DMS153 (cell line): Measurements from ENCODE around the gene RNASEH2A.

Source experiments
- DNase-seq: peaks from one replicate; lab custom pipeline; 2025; lab: John Stamatoyannopoulos, UW

RNASEH2A gene

DNA sequence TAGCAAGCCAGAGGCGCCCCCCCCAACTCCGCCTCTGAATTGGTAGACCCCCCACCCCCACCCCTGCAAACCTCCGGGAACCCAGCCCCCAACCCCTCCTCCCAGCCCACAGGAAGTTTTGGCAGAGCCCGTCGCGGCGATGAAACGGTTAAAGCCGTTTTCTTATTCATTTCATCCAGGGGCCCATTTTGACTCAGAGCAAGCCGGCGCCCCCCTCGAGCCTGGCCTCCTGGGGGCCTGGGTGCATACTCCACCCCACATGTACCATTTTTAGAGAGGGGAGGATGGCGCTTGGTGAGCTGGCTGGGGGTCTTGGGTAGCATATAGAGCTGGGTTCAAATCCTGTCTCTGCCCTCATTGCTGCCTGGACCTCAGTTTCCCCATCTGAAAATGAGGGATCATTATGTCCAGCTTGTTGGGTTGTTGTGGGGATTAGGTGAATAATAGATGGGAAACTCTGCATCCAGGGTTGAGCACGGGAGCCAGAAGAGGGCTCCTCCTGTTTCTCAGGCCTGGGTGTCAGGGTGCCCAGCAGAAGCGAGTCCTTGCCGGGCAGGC, 23.0 kb upstream of the RNASEH2A start:
- no peak for DNase-seq

GRCh38 chr19:12783849-12784393, 22.5 kb upstream of the RNASEH2A start:
- no peak for DNase-seq

DNA sequence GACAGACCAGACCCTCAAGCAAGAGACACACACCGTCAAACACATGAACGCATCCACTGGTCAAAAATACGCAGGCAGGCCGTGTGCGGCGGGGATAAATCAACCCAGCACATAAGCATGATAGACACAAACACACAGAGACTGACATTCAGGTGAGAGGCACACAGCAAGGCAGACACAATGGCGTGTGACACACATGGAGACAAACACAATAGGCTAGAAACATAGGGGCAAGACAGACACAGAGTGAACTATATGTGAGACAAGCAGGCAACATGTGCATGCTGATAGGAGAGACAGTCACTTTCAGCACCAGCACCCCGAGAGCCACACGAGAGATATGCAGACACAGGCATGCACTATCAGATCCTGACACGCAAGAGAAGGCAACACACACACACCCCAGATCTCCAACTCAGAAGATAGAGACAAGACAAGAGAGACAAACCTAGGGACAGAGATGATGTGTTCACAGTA, 22.0 kb upstream of the RNASEH2A start:
- no peak for DNase-seq

- no peak for DNase-seq
These were observed 21.4 kb upstream of the RNASEH2A start for GRCh38 chr19:12784871-12785430.

- DNase-seq: no peak
These were observed 20.9 kb upstream of the RNASEH2A start for GRCh38 chr19:12785431-12786031.

DNA sequence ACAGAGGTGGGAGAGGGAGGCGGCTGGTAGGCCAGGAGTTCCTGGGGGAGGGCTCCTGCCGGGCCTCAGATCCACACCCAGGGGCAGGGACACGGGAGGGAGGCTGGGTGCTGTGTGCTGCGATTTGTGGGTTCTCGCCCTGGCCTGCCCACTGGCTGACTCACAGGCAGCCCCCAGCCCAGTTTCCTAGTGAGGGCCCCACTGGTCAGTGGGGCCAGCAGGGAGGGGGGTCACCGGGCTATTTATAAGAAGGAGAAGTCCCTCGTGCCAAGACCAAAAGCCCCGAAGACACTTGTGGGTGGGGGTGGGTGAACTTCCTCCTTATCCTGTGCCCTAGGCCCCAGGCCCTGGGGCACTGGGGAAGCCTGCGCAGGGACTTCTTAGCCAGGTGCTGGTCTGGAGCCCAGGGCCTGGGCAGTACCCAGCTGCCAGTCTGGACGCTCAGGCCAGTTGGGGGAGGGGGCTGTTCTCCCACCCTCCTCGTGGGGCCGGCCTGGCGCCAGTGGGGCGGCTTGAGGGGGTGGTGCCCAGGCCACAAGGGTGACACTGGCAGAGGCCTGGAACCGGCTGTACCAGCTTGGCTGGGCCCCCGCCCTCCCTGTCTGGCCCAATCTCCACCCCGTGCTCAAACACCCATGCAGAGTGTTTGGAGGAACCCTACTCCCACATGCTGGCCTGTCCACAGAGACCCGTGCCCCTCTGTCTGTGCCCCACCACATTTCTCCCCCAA, 20.1 kb upstream of the RNASEH2A start:
- no peak for DNase-seq

DNA sequence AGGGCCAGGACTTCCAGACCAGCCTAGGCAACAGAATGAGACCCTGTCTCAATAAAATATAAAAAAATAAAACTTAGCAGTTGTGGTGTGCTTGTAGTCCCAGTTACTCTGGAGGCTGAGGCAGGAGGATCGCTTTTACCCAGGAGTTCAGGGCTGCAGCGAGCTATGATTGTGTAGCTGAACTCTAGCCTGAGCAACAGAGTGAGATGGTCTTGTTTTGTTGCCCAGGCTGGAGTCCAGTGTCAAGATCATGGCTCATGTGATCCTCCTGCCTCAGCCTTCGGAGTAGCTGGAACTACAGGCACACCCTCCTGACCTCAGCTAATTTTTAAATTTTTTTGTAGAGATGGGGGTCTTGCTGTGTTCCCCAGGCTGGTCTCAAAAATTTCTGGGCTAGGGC, 19.4 kb upstream of the RNASEH2A start:
- DNase-seq: no peak

DNA sequence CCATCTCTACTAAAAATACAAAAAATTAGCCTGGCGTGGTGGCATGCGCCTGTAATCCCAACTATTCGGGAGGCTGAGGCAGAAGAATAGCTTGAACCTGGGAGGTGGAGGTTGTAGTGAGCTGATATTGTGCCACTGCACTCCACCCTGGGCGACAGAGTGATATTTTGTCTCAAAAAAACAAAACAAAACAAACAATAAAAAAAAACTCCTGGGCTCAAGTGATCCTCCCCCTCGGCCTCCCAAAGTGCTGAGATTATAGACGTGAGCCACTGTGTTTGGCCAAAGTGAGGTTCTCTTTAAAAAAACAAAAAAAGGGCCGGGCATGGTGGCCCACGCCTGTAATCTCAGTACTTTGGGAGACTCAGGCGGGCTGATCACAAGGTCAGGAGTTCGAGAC, 18.9 kb upstream of the RNASEH2A start:
- DNase-seq: no peak

- DNase-seq: no peak
These were observed 18.2 kb upstream of the RNASEH2A start for GRCh38 chr19:12788042-12788681.

DNA sequence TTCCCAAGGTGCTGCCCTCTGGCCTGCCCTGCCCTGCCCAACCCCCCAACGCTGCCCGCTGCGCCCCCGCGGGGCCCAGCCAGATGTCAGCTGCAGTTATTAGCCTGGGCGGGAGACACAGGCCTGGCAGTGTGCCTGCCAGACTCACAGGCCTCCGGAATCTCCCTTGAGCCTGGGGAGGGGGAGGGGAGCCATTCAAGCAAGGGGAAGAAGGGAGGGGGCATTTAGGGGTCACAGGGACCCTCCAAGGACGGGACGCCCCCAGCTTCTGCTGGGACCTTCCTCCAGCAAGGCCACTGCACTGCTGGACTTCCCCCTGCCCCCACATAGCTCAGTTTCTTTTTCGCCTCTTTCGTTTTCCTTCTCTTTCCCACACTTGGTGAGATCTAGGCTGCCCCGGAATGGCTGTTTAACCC, 17.7 kb upstream of the RNASEH2A start:
- DNase-seq: peak; percentile 43

- no peak for DNase-seq
These were observed 17.1 kb upstream of the RNASEH2A start for GRCh38 chr19:12789098-12789903.

- DNase-seq: peak; percentile 95
These were observed 16.3 kb upstream of the RNASEH2A start for GRCh38 chr19:12789904-12790619.

DNA sequence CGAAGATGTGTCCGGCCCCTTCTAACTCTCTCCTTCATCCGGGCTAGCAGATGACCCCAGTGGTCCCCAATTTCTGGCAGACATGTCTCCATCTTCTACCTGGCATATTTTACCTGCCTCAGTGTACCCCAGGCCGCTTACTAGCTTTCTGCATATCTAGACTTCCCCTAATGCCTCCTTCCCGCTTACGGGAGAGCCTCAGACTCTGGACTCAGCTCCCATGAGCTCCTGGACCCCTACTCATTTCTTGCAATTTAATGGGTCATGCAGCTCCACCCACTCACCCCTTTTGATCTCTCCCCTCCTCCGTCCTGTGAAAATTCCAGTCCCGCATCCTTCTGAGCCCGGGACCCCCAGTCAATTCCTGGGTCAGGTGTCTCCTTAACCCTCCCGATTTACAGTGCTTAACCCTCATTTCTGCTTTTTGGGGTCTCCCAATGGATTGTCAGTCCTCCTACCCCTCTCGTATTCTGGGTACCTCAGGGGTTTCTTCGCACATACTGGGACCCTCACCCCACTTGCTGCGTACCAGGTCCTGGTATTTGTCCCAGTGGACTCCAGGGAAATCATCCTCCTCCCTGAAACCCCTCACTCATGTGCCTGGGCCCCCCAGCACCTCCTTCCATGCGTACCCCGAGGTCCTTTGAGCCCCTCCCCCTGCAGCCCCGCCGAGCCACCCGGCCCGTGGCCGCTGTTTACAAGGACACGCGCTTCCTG, 15.6 kb upstream of the RNASEH2A start:
- no peak for DNase-seq

GRCh38 chr19:12791345-12792050, 14.9 kb upstream of the RNASEH2A start, which contains the start of gene JUNB:
Gene JUNB, plus strand, starts transcription at chr19:12791486. Its CDS starts 286 bp downstream, at chr19:12791772.
- DNase-seq: peak; percentile 91

- peak; percentile 61 for DNase-seq
These were observed 14.1 kb upstream of the RNASEH2A start for GRCh38 chr19:12792051-12792852.

GRCh38 chr19:12792853-12793289, 13.5 kb upstream of the RNASEH2A start:
- DNase-seq: no peak

- DNase-seq: peak; percentile 87
These were observed 12.8 kb upstream of the RNASEH2A start for GRCh38 chr19:12793290-12794195.
